ENCODE data around the gene FBRSL1. TPM values are rescaled to one million over a fixed set of nuclear protein-coding genes. Genes with fewer than 3 reads are reported as not detected.

Gene FBRSL1
- total RNA-seq, 1 donor from 2014 or later = 75.8 TPM

DNA sequence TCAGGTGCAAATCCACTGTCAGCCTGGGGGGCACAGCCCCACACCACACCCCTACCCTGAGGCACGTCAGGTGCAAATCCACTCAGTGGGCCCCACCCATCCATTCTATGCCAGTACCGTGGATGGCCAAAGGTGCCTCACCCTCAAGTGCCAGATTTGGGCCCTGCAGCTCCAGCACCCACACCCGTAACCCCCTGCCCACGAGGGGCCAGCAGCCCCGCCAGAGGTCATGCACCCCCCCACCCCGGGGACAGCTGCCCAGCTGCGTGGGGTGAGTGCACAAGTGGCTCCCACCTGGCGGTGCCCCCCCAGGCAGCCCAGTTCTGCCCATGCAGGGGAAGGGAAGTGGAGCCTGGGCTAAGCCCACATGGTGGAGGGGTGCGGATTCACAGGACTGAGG lies 51.2 kb downstream of the FBRSL1 start:
- intact Hi-C loops (cut with micrococcal nuclease) = no loop called here
- no peak for DNase-seq (ENCODE audit: low spot score)
- H3K4me3 Mint-ChIP-seq = no peak overlapping the region
- H3K4me1 Mint-ChIP-seq (ENCODE audit: low read depth) = peaks cover 6% of the 10 kb centered on the region
- no peaks in the 10 kb centered on the region for H3K27me3 Mint-ChIP-seq (ENCODE audit: insufficient read depth)
- no peak overlapping the region for H3K27ac Mint-ChIP-seq
- no peaks in the 10 kb centered on the region for H3K36me3 Mint-ChIP-seq (ENCODE audit: low read depth)
- peaks cover 4% of the 10 kb centered on the region for H3K9me3 Mint-ChIP-seq

DNA sequence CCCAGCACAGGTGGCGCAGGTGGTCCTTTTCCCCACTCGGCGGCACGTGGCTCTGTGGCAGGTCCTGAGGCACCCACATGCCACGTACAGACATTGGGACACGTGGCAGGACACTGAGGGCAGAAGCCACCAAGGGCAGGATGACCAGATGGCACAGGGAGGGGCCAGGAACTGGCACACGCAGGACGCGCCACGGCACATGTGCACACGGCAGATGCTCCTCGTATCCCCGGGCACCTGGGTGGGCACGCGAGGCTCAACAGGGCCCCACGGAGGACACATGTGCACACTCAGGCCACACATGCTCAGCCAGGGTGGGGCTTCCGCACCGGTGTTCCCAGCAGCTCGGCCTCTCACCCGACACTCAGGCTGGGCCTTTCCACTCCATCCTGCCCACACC lies 52.0 kb downstream of the FBRSL1 start:
- intact Hi-C loops (cut with micrococcal nuclease) = no loop called here
- H3K36me3 Mint-ChIP-seq (ENCODE audit: low read depth) = no peaks in the 10 kb centered on the region
- no peaks in the 10 kb centered on the region for H3K9me3 Mint-ChIP-seq

DNA sequence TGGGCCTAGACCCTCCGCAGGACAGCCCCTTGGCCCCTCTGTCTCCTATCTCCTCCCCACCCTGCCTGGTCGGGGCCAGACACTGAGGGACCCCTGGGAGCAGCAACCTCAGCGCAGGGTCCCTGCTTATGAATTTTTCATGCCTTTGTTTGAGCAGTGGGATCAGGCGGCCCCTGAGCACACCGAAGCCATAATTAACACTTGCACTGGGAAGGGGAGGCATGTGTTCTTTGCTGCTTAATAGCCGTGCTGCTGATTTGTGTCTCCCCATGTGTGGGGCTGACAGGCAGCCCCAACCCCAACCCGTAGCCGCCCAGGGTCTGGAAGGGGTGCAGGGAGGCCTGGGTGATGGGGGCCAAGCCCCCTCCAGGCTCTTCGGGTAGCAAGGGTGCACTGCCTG lies 52.7 kb downstream of the FBRSL1 start:
- H3K9me3 Mint-ChIP-seq = no peaks in the 10 kb centered on the region
- no peak overlapping the region for H3K27ac Mint-ChIP-seq
- H3K36me3 Mint-ChIP-seq (ENCODE audit: low read depth) = no peaks in the 10 kb centered on the region
- intact Hi-C loops (cut with micrococcal nuclease) = no loop called here
- no peak for DNase-seq (ENCODE audit: low spot score)
- H3K4me3 Mint-ChIP-seq = no peak overlapping the region
- H3K27me3 Mint-ChIP-seq (ENCODE audit: insufficient read depth) = no peaks in the 10 kb centered on the region
- H3K4me1 Mint-ChIP-seq (ENCODE audit: low read depth) = no peaks in the 10 kb centered on the region

More for the DNA sequence above, 52.0 kb downstream of the FBRSL1 start:
- no peaks in the 10 kb centered on the region for H3K27me3 Mint-ChIP-seq (ENCODE audit: insufficient read depth)
- no peaks in the 10 kb centered on the region for H3K4me1 Mint-ChIP-seq (ENCODE audit: low read depth)
- H3K4me3 Mint-ChIP-seq = no peak overlapping the region
- no peak overlapping the region for H3K27ac Mint-ChIP-seq
- DNase-seq (ENCODE audit: low spot score) = no peak

DNA sequence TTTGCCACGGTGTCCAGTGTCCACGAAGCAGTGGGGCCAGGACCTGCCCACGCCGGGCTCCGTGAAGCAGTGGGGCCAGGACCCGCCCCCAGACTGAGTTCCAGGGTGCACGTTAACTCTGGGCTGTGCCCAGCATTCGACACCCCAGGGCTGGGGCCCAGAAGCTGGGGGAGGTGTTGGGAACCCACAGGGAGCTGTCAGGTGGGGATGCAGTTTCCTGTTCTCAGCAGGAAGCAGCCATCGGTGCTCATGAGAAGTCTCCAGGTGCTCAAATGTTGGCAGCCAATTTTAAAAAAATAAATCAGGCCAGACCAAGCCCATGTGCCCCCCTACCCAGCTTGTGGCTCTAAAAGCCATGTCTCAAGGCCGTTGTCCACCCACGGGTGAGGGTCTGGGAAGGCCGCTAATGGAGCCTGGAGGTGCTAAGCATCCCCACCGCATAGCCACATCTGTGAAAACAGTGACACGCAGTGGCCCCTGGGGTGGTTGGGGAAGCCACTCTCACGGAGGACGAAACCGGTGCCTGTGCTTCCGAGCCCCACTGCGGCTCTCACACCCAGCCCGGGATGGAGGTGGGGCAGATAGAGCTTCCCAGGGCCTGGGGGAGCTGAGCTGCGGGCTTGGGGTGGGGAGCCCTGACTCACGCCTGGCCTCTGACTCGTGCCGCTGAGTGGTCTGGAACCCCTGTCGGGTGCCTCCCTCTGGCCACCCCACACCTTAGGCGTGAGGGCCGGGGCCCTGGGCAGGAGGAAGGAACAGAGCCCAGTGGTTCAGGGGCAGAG lies 53.5 kb downstream of the FBRSL1 start:
- no peaks in the 10 kb centered on the region for H3K9me3 Mint-ChIP-seq
- no peak overlapping the region for H3K27ac Mint-ChIP-seq
- no peaks in the 10 kb centered on the region for H3K36me3 Mint-ChIP-seq (ENCODE audit: low read depth)
- no peak overlapping the region for H3K4me3 Mint-ChIP-seq
- H3K4me1 Mint-ChIP-seq (ENCODE audit: low read depth) = no peaks in the 10 kb centered on the region
- no peaks in the 10 kb centered on the region for H3K27me3 Mint-ChIP-seq (ENCODE audit: insufficient read depth)
- no peak for DNase-seq (ENCODE audit: low spot score)
- intact Hi-C loops (cut with micrococcal nuclease) = no loop called here

DNA sequence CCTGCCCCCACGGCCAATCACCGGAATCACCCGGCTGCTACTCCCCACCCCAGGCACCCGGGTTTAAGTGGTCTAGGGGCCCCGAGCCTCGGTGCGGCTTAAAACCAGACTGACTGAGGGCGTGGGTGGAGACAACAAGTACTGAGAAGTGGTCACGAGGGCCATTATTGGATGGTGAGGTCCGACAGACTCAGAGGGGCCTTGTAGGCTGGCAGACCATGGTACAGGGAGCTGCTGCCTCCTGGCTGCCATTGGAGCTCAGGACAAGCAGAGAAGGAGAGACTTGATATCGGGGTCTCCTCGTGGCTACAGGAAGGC lies 54.1 kb downstream of the FBRSL1 start:
- no peak overlapping the region for H3K27ac Mint-ChIP-seq
- no peaks in the 10 kb centered on the region for H3K27me3 Mint-ChIP-seq (ENCODE audit: insufficient read depth)
- intact Hi-C loops (cut with micrococcal nuclease) = no loop called here
- H3K9me3 Mint-ChIP-seq = no peaks in the 10 kb centered on the region
- no peaks in the 10 kb centered on the region for H3K36me3 Mint-ChIP-seq (ENCODE audit: low read depth)
- DNase-seq (ENCODE audit: low spot score) = no peak
- H3K4me3 Mint-ChIP-seq = no peak overlapping the region
- H3K4me1 Mint-ChIP-seq (ENCODE audit: low read depth) = no peaks in the 10 kb centered on the region

DNA sequence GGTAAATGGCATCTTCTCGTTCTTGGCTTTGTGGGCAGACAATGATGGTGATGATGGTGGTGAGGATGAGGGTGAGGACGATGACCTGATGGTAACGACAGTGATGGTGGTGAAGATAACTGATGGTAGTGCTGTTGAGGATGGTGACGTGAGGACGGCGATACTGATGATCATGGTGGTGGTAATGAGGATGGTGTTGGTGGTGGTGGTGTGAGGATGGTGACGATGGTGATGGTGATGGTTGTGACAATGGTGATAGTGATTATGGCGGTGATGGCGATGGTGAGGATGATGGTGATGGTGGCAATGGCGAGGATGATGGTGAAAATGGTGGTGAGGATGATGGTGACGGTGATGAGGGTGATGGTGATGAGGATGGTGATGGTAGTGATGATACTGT lies 54.5 kb downstream of the FBRSL1 start:
- intact Hi-C loops (cut with micrococcal nuclease) = no loop called here
- Mint-ChIP-seq H3K9me3 (no peaks in the 10 kb centered on the region), H3K27me3 (ENCODE audit: insufficient read depth) (no peaks in the 10 kb centered on the region), H3K4me1 (ENCODE audit: low read depth) (no peaks in the 10 kb centered on the region), H3K4me3 (no peak overlapping the region), H3K27ac (no peak overlapping the region), H3K36me3 (ENCODE audit: low read depth) (no peaks in the 10 kb centered on the region)
- no peak for DNase-seq (ENCODE audit: low spot score)

DNA sequence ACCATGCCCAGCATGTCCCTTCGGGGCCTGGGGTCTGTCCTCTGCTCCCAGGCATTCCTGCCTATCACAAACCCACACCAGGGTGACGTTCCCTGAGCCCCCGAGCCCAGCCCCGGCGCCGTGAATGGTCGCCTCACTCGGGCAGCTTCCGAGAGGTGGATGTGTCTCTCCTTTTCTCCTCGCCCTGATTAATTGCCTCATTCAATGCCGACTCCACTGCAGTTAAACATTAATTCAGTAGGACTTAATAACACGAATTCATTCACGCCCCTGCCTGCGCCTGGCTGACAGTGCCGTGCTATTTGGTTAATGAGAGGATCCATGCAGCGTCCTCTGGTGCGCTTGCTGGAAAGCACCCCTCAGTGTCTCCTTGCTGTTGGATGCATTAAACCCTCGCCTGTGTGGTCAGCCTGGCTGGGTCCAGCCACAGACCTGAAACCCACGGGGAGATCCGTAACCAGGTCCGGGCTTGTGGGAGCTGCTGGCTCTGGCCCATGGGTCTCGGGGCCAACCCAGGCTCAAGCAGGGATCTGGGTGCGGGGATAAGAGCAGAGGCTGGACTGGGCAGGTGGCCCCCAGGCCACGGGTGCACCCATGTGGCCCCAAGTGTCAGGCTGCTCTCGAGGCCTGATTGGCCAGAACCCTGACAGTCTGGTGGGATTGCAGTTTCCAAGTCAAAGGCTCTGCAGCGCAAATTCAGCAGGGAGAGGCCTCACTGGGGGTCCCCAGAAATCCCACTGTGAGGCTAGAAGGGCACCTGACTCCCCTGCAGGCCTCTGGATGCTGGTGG lies 55.4 kb downstream of the FBRSL1 start:
- DNase-seq (ENCODE audit: low spot score) = no peak
- Mint-ChIP-seq H3K27me3 (ENCODE audit: insufficient read depth) (no peaks in the 10 kb centered on the region), H3K4me3 (no peak overlapping the region), H3K9me3 (no peaks in the 10 kb centered on the region), H3K4me1 (ENCODE audit: low read depth) (no peaks in the 10 kb centered on the region), H3K27ac (no peak overlapping the region), H3K36me3 (ENCODE audit: low read depth) (no peaks in the 10 kb centered on the region)
- intact Hi-C loops (cut with micrococcal nuclease) = no loop called here

DNA sequence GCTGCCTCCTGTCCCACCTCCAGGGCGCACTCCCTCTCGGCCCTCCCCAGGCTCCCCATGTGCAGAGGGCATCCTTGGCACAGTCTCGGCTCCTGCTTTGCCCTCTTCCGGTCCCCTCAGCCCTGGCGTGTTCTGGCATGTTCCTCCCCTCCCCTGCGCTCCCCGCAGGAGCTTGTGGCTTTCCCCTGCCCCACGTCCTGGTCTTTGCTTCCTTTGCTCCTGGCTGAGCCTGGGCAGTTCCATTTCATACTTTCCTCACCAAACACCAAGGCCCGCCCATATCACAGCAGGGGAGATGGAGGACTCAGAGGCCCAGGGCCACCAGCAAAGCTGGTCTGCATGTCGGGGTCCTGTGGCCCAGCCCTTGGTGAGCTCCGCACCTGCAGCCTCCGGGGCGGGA lies 56.0 kb downstream of the FBRSL1 start:
- intact Hi-C loops (cut with micrococcal nuclease) = no loop called here
- Mint-ChIP-seq H3K36me3 (ENCODE audit: low read depth) (no peaks in the 10 kb centered on the region), H3K27me3 (ENCODE audit: insufficient read depth) (no peaks in the 10 kb centered on the region), H3K4me3 (no peak overlapping the region), H3K27ac (no peak overlapping the region), H3K9me3 (no peaks in the 10 kb centered on the region), H3K4me1 (ENCODE audit: low read depth) (no peaks in the 10 kb centered on the region)
- no peak for DNase-seq (ENCODE audit: low spot score)

DNA sequence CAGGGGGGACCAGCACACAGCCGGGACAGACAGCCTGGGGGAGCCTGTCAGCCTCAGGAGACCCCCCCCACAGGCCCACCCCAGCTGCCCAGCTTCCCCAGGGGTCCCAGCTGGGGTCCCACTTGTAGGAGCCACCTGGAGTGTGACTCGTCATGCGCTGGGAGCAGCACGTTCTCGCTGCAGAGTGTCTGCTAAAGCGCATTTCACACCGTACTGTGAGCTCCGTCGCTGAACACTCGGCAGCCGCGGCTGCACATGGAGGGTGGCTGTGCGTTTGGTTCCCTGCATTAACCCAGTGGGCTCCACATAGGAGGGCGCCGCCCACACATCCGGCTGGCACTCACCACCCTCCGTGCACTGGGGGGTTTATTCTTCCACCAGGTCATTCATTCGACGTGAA lies 56.7 kb downstream of the FBRSL1 start:
- no peaks in the 10 kb centered on the region for H3K36me3 Mint-ChIP-seq (ENCODE audit: low read depth)
- H3K4me3 Mint-ChIP-seq = no peak overlapping the region
- H3K27me3 Mint-ChIP-seq (ENCODE audit: insufficient read depth) = no peaks in the 10 kb centered on the region
- intact Hi-C loops (cut with micrococcal nuclease) = no loop called here
- DNase-seq (ENCODE audit: low spot score) = no peak
- no peak overlapping the region for H3K27ac Mint-ChIP-seq
- H3K4me1 Mint-ChIP-seq (ENCODE audit: low read depth) = no peaks in the 10 kb centered on the region
- H3K9me3 Mint-ChIP-seq = no peaks in the 10 kb centered on the region

DNA sequence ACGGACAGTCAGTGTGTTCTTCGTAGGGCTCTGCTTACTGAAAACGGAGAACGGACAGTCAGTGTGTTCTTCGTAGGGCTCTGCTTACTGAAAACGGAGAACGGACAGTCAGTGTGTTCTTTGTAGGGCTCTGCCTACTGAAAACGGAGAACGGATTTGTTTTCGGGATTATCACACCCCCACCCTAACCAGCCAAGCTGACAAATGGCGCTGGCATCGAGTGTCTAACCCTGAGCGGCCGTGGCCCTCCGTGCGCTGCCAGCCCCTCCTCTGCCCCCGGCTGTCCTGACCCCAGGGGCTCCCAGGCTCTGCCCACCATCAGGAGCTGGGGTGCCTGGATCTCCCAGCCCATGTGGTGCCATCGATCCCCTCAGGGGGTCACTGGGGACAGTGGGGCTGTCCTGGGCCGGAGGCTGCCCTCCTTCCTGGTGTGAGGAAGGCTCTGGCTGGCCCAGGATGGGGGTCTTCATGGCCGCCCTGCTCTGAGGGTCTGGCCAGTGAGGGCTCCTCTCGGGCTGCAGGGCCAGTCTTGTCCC lies 57.3 kb downstream of the FBRSL1 start:
- H3K9me3 Mint-ChIP-seq = no peaks in the 10 kb centered on the region
- no peaks in the 10 kb centered on the region for H3K4me1 Mint-ChIP-seq (ENCODE audit: low read depth)
- no peaks in the 10 kb centered on the region for H3K27me3 Mint-ChIP-seq (ENCODE audit: insufficient read depth)
- no peak overlapping the region for H3K4me3 Mint-ChIP-seq
- intact Hi-C loops (cut with micrococcal nuclease) = no loop called here
- H3K36me3 Mint-ChIP-seq (ENCODE audit: low read depth) = no peaks in the 10 kb centered on the region
- no peak overlapping the region for H3K27ac Mint-ChIP-seq
- DNase-seq (ENCODE audit: low spot score) = no peak

DNA sequence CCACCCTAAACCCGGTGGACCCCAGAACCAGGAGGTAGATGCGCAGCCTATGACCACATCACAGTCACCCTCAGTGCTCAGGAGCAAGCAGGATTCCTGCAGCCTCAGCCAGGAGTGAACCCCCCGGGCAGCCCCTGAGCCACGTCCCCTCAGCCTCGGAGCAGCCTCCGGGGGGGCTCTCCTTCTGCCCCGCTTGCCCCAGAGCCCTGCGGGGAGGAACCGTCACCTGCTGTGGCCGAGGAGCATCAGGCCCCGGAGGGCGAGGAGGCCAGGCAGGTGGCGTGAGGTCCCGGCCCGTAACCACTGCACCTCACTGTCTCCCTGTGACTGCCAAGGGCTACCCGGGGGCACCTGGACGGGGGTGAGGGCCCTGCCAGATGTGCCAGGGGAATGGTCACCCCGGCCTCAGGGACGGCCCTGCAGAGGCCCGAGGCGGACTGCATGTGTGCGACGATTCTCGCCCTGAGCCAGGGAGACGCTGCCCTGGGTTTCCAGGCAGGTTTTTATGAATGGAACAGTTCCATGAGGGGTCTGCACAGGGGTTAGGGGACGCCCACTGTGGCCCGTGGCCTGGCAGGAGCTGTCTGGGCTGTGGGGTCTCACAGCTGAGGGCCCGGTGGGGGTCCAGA lies 58.6 kb downstream of the FBRSL1 start:
- no peak overlapping the region for H3K4me3 Mint-ChIP-seq
- no peaks in the 10 kb centered on the region for H3K27me3 Mint-ChIP-seq (ENCODE audit: insufficient read depth)
- intact Hi-C loops (cut with micrococcal nuclease) = no loop called here
- no peak for DNase-seq (ENCODE audit: low spot score)
- no peaks in the 10 kb centered on the region for H3K36me3 Mint-ChIP-seq (ENCODE audit: low read depth)
- H3K27ac Mint-ChIP-seq = no peak overlapping the region
- H3K9me3 Mint-ChIP-seq = no peaks in the 10 kb centered on the region
- H3K4me1 Mint-ChIP-seq (ENCODE audit: low read depth) = no peaks in the 10 kb centered on the region

DNA sequence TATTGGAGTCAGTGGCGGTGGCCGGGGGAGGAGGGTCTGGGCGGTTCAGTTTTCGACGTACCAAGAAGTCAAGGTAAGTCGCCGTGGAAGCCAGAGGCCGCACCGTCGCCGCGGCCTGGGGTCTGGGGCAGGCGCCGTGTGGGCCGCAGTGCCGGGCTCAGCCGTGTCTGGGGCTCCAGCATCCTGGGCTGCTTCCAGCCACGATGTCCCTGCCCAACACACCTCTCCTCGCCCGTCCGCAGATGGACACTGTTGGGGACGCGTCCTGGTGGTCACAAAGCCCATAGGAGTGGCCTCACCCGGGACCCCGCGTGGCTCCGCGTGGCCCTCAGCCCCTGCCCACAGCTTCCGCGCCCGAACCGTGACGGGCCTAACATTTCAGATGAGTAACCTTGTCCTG lies 59.1 kb downstream of the FBRSL1 start:
- intact Hi-C loops (cut with micrococcal nuclease) = no loop called here
- Mint-ChIP-seq H3K4me3 (no peak overlapping the region), H3K27me3 (ENCODE audit: insufficient read depth) (no peaks in the 10 kb centered on the region), H3K9me3 (no peaks in the 10 kb centered on the region), H3K36me3 (ENCODE audit: low read depth) (no peaks in the 10 kb centered on the region), H3K27ac (no peak overlapping the region), H3K4me1 (ENCODE audit: low read depth) (no peaks in the 10 kb centered on the region)
- DNase-seq (ENCODE audit: low spot score) = no peak
